HG03066 (cell line): ENCODE data around the gene HSPA14.
A peak's percentile ranks its signal among the peaks of the same experiment; 100 is the strongest.
"Not testable (repeated sequence)": the region's sequence is repeated elsewhere in the genome, so short reads cannot be mapped to it uniquely, and the experiment has no call there.

ENCODE experiments used
- ATAC-seq: cut with Tn5 transposase; IDR thresholded peaks from one replicate; pipeline ENCODE4 v1.9.1; 2021; ENCODE audit warnings: low read depth; ENCODE audit not compliant: unreplicated experiment

The HSPA14 gene

GRCh38 chr10:14836208-14836607 is 1.9 kb upstream of the HSPA14 start:
- no peak for ATAC-seq

GRCh38 chr10:14837003-14837756 is 926 bp upstream of the HSPA14 start:
- no peak for ATAC-seq

- peak; percentile 2 for ATAC-seq
These were observed 637 bp downstream of the HSPA14 start for GRCh38 chr10:14838582-14839304.

GRCh38 chr10:14839305-14839695 is 1.2 kb downstream of the HSPA14 start:
- no peak for ATAC-seq

- ATAC-seq, result no peak
These were observed 2.1 kb downstream of the HSPA14 start for GRCh38 chr10:14840178-14840577.

GRCh38 chr10:14843327-14843988 is 5.4 kb downstream of the HSPA14 start:
- no peak for ATAC-seq

- ATAC-seq, result no peak
These were observed 6.8 kb downstream of the HSPA14 start for GRCh38 chr10:14844948-14845347.

- no peak for ATAC-seq
These were observed 14.1 kb downstream of the HSPA14 start for GRCh38 chr10:14852236-14852635.

- no peak for ATAC-seq
These were observed 17.3 kb downstream of the HSPA14 start for GRCh38 chr10:14855453-14855852.

GRCh38 chr10:14858338-14858960 is 20.3 kb downstream of the HSPA14 start:
- no peak for ATAC-seq

- ATAC-seq, result no peak
These were observed 20.9 kb downstream of the HSPA14 start for GRCh38 chr10:14859043-14859442.

GRCh38 chr10:14859775-14860174 is 21.7 kb downstream of the HSPA14 start:
- no peak for ATAC-seq

GRCh38 chr10:14860791-14861190 is 22.7 kb downstream of the HSPA14 start:
- no peak for ATAC-seq

- ATAC-seq, result not testable (repeated sequence)
These were observed 26.4 kb downstream of the HSPA14 start for GRCh38 chr10:14864466-14864865.

GRCh38 chr10:14864871-14865270 is 26.8 kb downstream of the HSPA14 start:
- not testable (repeated sequence) for ATAC-seq

- no peak for ATAC-seq
These were observed 35.1 kb downstream of the HSPA14 start for GRCh38 chr10:14873090-14873760.

- ATAC-seq, result no peak
These were observed 37.8 kb downstream of the HSPA14 start for GRCh38 chr10:14875941-14876340.

GRCh38 chr10:14876764-14877163 is 38.7 kb downstream of the HSPA14 start:
- ATAC-seq, result no peak

GRCh38 chr10:14878266-14879123 is 40.4 kb downstream of the HSPA14 start, which contains the start of gene SUV39H2:
SUV39H2 (plus strand) TSS chr10:14878866; CDS start chr10:14878889, 23 bp downstream.
- peak; percentile 86 for ATAC-seq
